ENCODE results near the gene IGF2BP3. TPM values are rescaled to one million over a fixed set of nuclear protein-coding genes. Genes with fewer than 3 reads are reported as not detected.

IGF2BP3 gene
- total RNA-seq, 1 donor = 2.5 TPM

DNA sequence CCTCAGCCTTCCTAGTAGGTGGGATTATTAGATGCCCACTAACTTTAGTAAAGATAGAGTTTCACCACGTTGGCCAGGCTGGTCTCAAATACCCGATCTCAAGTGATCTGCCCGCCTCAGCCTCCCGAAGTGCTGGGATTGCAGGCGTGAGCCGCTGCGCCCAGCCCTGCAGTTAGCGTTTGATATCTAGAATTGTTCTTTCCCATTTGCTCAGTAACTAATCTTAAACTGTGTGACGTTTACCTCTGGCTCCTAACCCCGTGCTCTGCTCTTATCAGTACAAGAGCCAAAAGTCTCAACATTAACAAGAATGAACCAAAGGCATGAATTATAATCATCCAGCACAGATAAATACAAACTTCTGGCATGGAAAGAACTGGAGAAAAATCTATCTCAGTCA, 47.4 kb downstream of the IGF2BP3 start:
- DNase-seq (ENCODE audit: insufficient read length, low spot score, missing footprints) = no peak
- H3K36me3 ChIP-seq (ENCODE audit: insufficient read depth, low read length) = no peaks in the 10 kb centered on the region
- H3K27ac ChIP-seq (ENCODE audit: low read depth, low read length) = no peak overlapping the region
- no peak overlapping the region for H3K4me2 ChIP-seq (ENCODE audit: insufficient read depth, low read length)
- H4K20me1 ChIP-seq (ENCODE audit: insufficient read depth, low read length) = no peaks in the 10 kb centered on the region
- H3K27me3 ChIP-seq (ENCODE audit: insufficient read depth, low read length) = no peaks in the 10 kb centered on the region
- H3K79me2 ChIP-seq (ENCODE audit: insufficient read depth, low read length) = peaks cover 18% of the 10 kb centered on the region
- H3K9me3 ChIP-seq (ENCODE audit: low read depth, low read length) = no peaks in the 10 kb centered on the region
- H3K4me3 ChIP-seq (ENCODE audit: insufficient read depth, low read length) = no peak overlapping the region
- H2AFZ ChIP-seq (ENCODE audit: low read length) = no peak overlapping the region
- peaks cover 2% of the 10 kb centered on the region for H3K4me1 ChIP-seq (ENCODE audit: insufficient read depth, low read length)
- TF ChIP-seq, protein P1, sequence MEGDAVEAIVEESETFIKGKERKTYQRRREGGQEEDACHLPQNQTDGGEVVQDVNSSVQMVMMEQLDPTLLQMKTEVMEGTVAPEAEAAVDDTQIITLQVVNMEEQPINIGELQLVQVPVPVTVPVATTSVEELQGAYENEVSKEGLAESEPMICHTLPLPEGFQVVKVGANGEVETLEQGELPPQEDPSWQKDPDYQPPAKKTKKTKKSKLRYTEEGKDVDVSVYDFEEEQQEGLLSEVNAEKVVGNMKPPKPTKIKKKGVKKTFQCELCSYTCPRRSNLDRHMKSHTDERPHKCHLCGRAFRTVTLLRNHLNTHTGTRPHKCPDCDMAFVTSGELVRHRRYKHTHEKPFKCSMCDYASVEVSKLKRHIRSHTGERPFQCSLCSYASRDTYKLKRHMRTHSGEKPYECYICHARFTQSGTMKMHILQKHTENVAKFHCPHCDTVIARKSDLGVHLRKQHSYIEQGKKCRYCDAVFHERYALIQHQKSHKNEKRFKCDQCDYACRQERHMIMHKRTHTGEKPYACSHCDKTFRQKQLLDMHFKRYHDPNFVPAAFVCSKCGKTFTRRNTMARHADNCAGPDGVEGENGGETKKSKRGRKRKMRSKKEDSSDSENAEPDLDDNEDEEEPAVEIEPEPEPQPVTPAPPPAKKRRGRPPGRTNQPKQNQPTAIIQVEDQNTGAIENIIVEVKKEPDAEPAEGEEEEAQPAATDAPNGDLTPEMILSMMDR (IDR thresholded peaks at IDR 0.05; ENCODE audit: extremely low read depth, low read depth, low read length) = no peak

DNA sequence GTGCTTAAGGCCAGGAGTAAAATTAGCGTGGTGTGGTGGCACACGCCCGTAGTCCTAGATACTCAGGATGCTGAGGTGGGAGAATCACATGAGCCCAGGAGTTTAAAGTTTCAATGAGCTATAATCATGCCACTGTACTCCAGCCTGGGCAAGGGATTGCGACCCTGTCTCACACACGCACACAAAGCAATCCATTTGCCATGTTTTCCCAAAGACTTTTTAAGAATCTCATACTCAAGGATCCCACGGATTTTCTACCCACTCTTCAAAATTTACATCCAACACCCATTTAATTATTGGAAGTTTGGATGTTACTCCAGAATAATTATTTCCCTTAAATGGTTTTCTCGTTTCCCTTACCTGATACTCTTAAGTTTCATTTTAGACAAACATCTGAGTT, 47.9 kb downstream of the IGF2BP3 start:
- Histone ChIP-seq H3K9me3 (ENCODE audit: low read depth, low read length) (no peaks in the 10 kb centered on the region), H3K4me2 (ENCODE audit: insufficient read depth, low read length) (no peak overlapping the region), H3K27ac (ENCODE audit: low read depth, low read length) (no peak overlapping the region), H3K27me3 (ENCODE audit: insufficient read depth, low read length) (no peaks in the 10 kb centered on the region), H3K4me1 (ENCODE audit: insufficient read depth, low read length) (peaks cover 7% of the 10 kb centered on the region), H4K20me1 (ENCODE audit: insufficient read depth, low read length) (no peaks in the 10 kb centered on the region), H3K79me2 (ENCODE audit: insufficient read depth, low read length) (peaks cover 20% of the 10 kb centered on the region), H3K4me3 (ENCODE audit: insufficient read depth, low read length) (no peak overlapping the region), H2AFZ (ENCODE audit: low read length) (no peak overlapping the region), H3K36me3 (ENCODE audit: insufficient read depth, low read length) (no peaks in the 10 kb centered on the region)
- DNase-seq (ENCODE audit: insufficient read length, low spot score, missing footprints) = no peak
- TF ChIP-seq, protein P1 (IDR thresholded peaks at IDR 0.05; ENCODE audit: extremely low read depth, low read depth, low read length) = no peak

DNA sequence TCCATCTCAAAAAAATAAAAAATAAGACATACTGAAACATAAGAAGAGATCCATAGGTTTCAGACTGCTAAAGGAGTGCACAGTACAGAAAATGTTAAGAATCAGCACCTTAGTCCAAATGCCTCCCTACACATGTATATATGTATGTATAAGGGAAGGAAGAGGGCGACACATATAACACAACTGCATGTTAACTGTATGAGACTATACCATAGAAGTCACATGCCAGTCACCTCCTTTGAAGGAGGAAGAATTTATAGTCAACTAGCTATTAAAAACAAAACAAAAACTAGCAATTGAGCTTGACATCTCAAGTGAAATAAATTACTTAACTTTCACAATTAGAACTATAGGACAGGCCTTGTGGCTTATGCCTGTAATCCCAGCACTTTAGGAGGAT, 50.4 kb downstream of the IGF2BP3 start:
- Histone ChIP-seq H3K9me3 (ENCODE audit: low read depth, low read length) (no peaks in the 10 kb centered on the region), H3K4me1 (ENCODE audit: insufficient read depth, low read length) (peaks cover 7% of the 10 kb centered on the region), H3K4me3 (ENCODE audit: insufficient read depth, low read length) (no peak overlapping the region), H3K27me3 (ENCODE audit: insufficient read depth, low read length) (no peaks in the 10 kb centered on the region), H3K36me3 (ENCODE audit: insufficient read depth, low read length) (no peaks in the 10 kb centered on the region), H3K4me2 (ENCODE audit: insufficient read depth, low read length) (no peak overlapping the region), H3K27ac (ENCODE audit: low read depth, low read length) (no peak overlapping the region), H3K79me2 (ENCODE audit: insufficient read depth, low read length) (peaks cover 18% of the 10 kb centered on the region), H4K20me1 (ENCODE audit: insufficient read depth, low read length) (no peaks in the 10 kb centered on the region), H2AFZ (ENCODE audit: low read length) (no peak overlapping the region)
- no peak for DNase-seq (ENCODE audit: insufficient read length, low spot score, missing footprints)
- TF ChIP-seq, protein P1 (IDR thresholded peaks at IDR 0.05; ENCODE audit: extremely low read depth, low read depth, low read length) = no peak

DNA sequence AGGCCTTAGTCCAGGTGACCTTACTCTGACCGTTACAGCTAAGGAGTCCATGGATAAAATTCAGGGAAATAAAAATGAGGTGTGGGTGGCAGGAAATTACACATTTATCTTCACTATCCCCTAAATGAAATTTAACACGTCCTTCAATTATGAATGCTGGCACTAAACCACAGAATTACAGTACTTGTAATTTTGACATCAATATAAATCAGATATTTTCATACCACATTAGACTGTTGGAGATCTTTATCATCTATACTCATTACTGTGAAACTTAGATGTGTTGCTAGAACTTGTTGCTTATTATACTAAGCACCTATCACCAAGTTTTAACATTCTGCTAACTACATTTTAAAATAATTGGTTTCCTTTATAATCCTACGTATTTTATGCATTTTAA, 51.1 kb downstream of the IGF2BP3 start:
- no peak for DNase-seq (ENCODE audit: insufficient read length, low spot score, missing footprints)
- no peaks in the 10 kb centered on the region for H3K27me3 ChIP-seq (ENCODE audit: insufficient read depth, low read length)
- H4K20me1 ChIP-seq (ENCODE audit: insufficient read depth, low read length) = no peaks in the 10 kb centered on the region
- no peak overlapping the region for H3K4me3 ChIP-seq (ENCODE audit: insufficient read depth, low read length)
- H3K27ac ChIP-seq (ENCODE audit: low read depth, low read length) = no peak overlapping the region
- H3K9me3 ChIP-seq (ENCODE audit: low read depth, low read length) = no peaks in the 10 kb centered on the region
- H2AFZ ChIP-seq (ENCODE audit: low read length) = no peak overlapping the region
- peaks cover 7% of the 10 kb centered on the region for H3K4me1 ChIP-seq (ENCODE audit: insufficient read depth, low read length)
- H3K79me2 ChIP-seq (ENCODE audit: insufficient read depth, low read length) = peaks cover 16% of the 10 kb centered on the region
- no peak overlapping the region for H3K4me2 ChIP-seq (ENCODE audit: insufficient read depth, low read length)
- no peaks in the 10 kb centered on the region for H3K36me3 ChIP-seq (ENCODE audit: insufficient read depth, low read length)
- TF ChIP-seq, protein P1 (IDR thresholded peaks at IDR 0.05; ENCODE audit: extremely low read depth, low read depth, low read length) = no peak
